Hematopoietic multipotent progenitor cell treated with erythropoietin and hydrocortisone succinate and interleukin-3 and kit ligand, for 17 days (in vitro differentiated cells): ENCODE measurements around the gene REEP2.
A peak's percentile ranks its signal among the peaks of the same experiment; 100 is the strongest.

Source experiments
- DNase-seq: peaks from one replicate; pipeline ENCODE4 v3.0.0-alpha.2; 2015; ENCODE audit warnings: low spot score

REEP2 gene

GRCh38 chr5:138448481-138449398 lies 9.9 kb downstream of the REEP2 start:
- no peak for DNase-seq

GRCh38 chr5:138449501-138450239 lies 10.8 kb downstream of the REEP2 start:
- DNase-seq, result peak; percentile 82

DNA sequence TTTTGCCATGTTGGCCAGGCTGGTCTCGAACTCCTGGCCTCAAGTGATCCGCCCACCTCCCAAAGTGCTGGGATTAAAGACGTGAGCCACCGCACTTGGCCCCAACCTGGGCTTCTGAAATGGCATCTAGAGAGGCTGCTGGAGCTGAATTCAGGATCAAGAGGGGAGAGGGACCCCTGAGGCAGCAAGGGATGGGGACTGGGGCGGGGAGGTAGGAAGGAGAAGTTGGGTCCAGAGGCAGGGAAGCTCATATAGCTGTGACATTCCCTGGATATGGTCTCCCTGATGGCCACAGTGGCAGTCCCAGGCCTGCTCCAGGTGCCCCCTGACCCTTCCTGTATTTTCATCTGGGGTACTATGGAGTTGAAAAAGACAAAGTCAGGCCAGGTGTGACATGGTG lies 12.1 kb downstream of the REEP2 start:
- DNase-seq, result no peak

GRCh38 chr5:138452720-138453119 lies 13.9 kb downstream of the REEP2 start:
- DNase-seq, result no peak

DNA sequence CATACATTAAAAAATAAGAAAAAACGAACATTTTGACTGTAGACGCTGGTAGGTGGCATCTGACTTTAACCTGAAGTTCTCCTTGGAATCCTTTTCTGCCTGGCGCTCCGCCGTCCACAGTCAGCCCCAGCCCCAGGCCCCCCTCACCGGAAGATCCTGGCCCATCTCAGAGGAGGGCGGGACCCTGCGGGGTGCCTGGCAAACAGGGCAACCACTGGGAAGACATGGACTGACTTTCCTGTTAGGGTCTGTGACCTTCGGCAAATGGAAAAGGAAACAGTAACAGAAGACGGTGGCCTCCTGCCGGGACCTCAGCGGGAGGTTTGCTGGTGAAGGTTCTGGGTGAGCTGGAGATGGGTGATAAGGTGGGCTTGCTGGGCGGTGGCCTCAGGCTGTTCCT lies 14.7 kb downstream of the REEP2 start:
- no peak for DNase-seq

- no peak for DNase-seq
Observed at GRCh38 chr5:138454121-138454520, 15.3 kb downstream of the REEP2 start.

- DNase-seq, result no peak
Observed at GRCh38 chr5:138455232-138455930, 16.5 kb downstream of the REEP2 start.

DNA sequence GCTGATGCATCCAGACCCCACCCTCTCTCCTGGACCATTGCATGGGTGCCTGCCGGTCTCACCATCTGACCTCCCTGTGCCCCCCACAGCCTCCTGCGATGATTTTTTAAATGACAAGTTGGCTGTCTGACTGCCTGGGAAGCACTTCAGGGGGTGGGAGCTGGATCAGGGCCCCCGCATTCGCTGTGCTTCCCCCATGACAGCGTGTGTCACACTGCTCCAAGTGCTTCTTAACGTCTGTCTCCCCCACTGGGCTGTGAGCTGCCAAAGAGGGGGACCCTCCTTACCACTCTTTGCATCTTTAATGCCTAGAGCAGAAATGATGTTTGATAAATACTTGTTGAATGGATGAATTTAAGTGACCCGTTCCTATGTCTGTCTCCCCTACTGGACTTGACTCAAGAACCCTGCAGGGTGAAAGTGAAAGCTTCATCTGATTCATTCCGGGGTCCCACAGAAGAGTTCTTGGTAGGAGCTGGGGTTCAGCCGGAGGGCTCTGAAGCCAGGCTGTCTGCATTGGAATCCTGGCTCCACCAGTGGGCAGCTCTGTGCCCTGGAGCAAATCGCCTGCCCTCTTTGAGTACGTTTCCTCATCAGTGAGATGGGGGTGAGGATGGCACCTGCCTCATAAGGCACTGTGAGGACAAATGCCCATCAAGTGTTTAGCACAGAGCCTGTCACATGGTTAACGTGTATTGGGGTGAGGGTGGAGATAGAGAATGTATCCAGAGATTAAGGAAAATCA lies 18.8 kb downstream of the REEP2 start:
- DNase-seq, result no peak

DNA sequence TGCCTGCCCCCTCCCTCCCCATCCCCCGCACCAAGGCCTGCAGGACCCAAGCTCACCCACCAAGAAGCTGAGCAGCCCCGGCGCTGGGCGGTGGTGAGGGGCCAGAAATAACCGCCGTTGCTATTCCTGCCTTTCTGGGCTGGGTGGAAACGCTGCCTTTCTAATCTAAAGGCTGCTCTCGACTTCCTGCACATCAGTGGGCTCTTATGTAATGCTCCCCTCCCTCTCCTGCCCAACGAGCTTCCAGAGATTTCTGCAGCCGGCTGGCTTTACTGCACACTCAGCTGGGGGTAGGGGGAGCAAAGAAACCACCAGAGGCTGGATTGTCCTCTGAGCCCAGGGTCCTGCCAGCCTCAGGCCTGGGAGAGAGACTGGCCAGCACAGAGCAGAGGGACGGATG lies 19.5 kb downstream of the REEP2 start:
- DNase-seq, result no peak

DNA sequence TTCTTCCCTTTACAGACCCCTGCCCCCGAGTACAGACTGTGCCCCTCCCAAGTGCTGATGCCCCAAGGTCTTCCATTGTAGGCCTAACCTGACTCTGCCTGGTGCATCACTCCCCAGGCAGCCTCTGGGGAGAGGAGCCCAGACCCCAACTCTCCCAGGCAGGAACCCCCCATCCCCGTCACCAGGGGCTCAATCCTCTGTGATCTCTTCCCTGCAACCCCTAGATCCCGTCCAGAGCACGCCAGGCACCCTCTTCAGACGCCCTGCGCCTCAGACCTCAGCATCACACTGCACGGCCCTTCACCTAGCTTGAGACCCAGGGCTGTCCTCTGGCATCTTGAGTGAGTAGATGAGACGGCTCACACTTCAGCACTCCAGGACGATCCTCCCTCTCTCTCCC lies 20.0 kb downstream of the REEP2 start:
- DNase-seq, result no peak

DNA sequence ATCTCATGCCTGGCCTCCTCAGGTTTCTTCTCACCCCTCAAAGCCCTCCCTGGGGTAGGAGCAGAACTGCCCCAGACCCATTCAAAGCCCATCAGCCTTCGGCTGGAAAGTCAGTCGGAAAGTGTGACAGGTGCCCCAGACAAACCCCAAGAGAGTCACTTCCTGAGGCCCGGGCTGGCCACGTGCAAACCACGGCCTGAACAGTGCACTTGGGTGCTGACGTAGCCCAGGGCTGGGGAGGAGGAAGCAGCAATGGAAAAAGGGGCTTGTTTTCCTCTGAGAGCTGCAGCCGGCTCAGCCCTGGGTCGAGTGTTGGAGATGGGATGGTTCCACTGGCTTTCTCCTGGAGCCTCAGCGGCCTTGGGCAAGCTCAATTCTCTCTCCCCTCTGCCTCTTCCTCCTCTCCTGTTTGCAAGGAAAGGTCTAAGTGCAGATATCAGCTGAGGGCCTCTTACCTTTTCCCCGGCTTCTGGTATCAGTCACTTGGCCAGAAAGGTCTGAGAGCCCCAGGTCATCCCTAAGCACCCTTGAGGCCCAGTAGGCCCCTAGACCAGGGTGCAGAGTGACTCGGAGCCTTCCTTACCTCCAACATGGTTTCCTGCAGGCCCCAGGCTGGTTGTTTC lies 20.6 kb downstream of the REEP2 start:
- no peak for DNase-seq

- DNase-seq, result no peak
Observed at GRCh38 chr5:138460032-138460693, 21.3 kb downstream of the REEP2 start.

GRCh38 chr5:138461343-138462125 lies 22.7 kb downstream of the REEP2 start:
- no peak for DNase-seq

DNA sequence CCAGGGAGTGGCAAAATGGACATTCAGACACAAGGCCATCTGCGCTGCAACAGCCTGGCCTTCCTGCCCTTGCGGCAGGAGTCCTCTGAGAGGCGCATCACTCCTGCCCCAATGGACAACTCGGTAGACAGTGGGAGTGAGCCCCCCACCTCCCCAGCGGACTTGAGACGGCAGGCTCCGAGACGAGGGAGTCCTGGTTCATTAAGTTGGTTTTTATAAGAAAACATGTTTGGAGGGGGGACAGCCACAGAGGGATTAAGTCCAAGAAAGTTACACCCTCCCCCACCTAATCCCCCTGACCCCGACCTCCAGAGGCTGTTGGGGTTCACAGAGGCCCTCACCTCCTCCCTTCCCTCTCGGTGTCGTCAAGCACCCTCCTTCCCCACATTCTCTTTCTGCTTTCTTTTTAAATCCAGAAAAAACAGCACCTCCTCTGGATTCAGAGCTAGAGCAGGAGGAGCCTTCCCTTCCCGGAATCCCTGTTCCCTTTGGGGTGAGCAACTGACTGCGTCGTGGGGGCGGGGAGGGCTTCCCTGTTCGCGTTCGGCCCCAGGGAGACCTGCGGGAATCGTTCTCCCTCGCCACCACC lies 24.7 kb downstream of the REEP2 start:
- peak; percentile 5 for DNase-seq

DNA sequence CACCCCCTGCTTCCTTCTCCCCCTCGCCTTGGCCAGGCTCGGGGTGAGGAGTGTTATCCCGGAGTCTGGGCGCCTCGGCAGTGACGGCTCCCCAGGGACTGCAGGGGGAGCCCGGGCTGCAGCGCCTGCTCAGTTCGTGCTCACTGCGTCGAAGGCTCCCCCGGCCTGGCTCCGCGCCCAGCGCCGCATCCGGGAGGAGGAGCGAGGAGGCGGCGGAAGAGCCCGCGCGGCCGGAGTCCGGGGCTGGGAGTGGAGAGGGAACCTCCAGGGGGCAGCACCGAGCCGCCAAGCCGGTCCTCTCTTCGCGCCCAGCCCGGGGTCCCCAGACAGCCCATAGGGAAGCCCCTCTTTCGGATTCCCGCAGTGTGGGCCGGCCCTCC lies 25.1 kb downstream of the REEP2 start:
- DNase-seq, result peak; percentile 97

GRCh38 chr5:138464388-138465260 lies 25.8 kb downstream of the REEP2 start:
- DNase-seq, result peak; percentile 99

DNA sequence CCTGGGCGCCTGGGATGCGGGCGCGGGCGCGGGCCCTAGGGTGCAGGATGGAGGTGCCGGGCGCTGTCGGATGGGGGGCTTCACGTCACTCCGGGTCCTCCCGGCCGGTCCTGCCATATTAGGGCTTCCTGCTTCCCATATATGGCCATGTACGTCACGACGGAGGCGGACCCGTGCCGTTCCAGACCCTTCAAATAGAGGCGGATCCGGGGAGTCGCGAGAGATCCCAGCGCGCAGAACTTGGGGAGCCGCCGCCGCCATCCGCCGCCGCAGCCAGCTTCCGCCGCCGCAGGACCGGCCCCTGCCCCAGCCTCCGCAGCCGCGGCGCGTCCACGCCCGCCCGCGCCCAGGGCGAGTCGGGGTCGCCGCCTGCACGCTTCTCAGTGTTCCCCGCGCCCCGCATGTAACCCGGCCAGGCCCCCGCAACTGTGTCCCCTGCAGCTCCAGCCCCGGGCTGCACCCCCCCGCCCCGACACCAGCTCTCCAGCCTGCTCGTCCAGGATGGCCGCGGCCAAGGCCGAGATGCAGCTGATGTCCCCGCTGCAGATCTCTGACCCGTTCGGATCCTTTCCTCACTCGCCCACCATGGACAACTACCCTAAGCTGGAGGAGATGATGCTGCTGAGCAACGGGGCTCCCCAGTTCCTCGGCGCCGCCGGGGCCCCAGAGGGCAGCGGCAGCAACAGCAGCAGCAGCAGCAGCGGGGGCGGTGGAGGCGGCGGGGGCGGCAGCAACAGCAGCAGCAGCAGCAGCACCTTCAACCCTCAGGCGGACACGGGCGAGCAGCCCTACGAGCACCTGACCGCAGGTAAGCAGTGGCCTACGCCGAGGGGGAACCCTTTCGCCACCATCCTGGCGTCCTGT lies 26.6 kb downstream of the REEP2 start, which contains the start of gene EGR1:
Gene EGR1, plus strand, starts transcription at position 219 of the 864 bp plus-strand sequence. Its CDS starts 283 bp downstream, at position 502.
- DNase-seq, result peak; percentile 96
